Measurements from ENCODE around the gene TACC2.

Gene TACC2

GRCh38 chr10:122243550-122243949 lies 254.6 kb downstream of the TACC2 start:
- TF ChIP-seq, protein P1, sequence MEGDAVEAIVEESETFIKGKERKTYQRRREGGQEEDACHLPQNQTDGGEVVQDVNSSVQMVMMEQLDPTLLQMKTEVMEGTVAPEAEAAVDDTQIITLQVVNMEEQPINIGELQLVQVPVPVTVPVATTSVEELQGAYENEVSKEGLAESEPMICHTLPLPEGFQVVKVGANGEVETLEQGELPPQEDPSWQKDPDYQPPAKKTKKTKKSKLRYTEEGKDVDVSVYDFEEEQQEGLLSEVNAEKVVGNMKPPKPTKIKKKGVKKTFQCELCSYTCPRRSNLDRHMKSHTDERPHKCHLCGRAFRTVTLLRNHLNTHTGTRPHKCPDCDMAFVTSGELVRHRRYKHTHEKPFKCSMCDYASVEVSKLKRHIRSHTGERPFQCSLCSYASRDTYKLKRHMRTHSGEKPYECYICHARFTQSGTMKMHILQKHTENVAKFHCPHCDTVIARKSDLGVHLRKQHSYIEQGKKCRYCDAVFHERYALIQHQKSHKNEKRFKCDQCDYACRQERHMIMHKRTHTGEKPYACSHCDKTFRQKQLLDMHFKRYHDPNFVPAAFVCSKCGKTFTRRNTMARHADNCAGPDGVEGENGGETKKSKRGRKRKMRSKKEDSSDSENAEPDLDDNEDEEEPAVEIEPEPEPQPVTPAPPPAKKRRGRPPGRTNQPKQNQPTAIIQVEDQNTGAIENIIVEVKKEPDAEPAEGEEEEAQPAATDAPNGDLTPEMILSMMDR (conservative IDR thresholded peaks at IDR 0.05): no peak

GRCh38 chr10:122244001-122244975 lies 255.3 kb downstream of the TACC2 start:
- H3K27ac ChIP-seq: no peak overlapping the region

More at GRCh38 chr10:122243550-122243949, 254.6 kb downstream of the TACC2 start:
- no peak overlapping the region for H3K27ac ChIP-seq

GRCh38 chr10:122245136-122245535 lies 256.2 kb downstream of the TACC2 start:
- H3K27ac ChIP-seq: no peak overlapping the region
- TF ChIP-seq, protein P1 (conservative IDR thresholded peaks at IDR 0.05): no peak

More at GRCh38 chr10:122244001-122244975, 255.3 kb downstream of the TACC2 start:
- TF ChIP-seq, protein P1 (conservative IDR thresholded peaks at IDR 0.05): no peak

GRCh38 chr10:122245897-122246296 lies 256.9 kb downstream of the TACC2 start:
- TF ChIP-seq, protein P1 (conservative IDR thresholded peaks at IDR 0.05): no peak

GRCh38 chr10:122246830-122247520 lies 258.0 kb downstream of the TACC2 start:
- TF ChIP-seq, protein P1 (conservative IDR thresholded peaks at IDR 0.05): no peak
- H3K27ac ChIP-seq: no peak overlapping the region

More at GRCh38 chr10:122245897-122246296, 256.9 kb downstream of the TACC2 start:
- H3K27ac ChIP-seq: no peak overlapping the region

DNA sequence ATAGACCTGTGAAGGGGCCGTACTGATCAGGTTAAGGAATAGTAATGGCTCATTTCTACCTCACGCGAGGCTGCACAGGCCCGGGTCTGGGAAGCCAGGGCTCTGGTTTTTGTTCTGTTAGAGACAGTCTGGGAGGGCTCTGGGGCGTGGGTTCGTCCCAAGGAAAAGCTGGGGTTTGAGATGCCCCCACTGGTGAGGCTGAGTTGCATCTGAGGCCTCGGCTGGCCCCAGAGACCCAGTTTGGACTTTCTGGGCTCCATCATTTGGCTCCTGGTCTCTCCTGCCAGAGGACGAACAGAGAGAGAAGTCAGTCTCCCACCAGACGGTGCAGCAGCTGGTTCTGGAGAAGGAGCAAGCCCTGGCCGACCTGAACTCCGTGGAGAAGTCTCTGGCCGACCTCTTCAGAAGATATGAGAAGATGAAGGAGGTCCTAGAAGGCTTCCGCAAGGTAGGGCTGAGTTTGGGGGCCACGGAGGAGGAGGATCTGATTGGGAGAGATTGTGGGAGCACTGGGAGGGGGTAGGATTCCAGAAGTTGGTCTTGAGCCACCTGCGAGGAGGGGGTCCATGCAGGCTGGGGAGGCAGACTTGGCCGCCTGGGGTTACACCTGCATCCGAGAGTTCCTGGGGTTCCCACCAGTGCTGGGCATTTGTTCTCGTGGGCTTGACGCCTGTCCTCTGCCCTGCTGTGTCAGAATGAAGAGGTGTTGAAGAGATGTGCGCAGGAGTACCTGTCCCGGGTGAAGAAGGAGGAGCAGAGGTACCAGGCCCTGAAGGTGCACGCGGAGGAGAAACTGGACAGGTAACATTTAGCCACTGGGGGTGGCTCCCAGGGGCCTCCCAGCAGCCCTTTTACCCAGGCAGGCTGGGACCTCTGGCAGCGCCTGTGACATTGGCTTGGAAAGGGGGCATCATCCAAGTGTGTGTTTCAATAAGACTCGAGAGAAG lies 259.7 kb downstream of the TACC2 start:
- TF ChIP-seq, protein P1 (conservative IDR thresholded peaks at IDR 0.05): no peak
- no peak overlapping the region for H3K27ac ChIP-seq
